ENCODE measurements around the gene DLGAP1.

DLGAP1 gene

DNA sequence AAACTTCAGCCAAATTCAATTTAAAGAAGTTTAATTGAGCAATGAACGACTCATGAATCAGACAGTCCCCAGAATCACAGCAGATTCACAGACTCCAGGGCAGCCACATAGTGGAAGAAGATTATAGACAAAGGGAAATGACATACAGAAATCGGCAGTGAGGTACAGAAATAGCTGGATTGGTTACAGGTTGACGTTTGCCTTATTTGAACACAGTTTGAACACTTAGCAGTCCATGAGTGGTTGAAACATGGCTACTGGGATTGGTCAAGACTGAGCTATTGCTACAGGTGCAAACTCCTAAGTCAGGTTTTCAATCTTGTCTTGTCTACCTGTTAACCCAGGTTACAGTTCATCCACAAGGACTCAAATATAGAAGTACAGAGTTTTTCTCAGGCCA is 169.6 kb downstream of the DLGAP1 start:
- no peak overlapping the region for H3K4me3 ChIP-seq (ENCODE audit: low read length)
- no peaks in the 10 kb centered on the region for H3K27me3 ChIP-seq (ENCODE audit: insufficient read depth, low read length)
- no peak overlapping the region for H3K9ac ChIP-seq (ENCODE audit: low read depth, low read length)
- no peaks in the 10 kb centered on the region for H3K9me3 ChIP-seq (ENCODE audit: insufficient read depth, low read depth, low read length)
- H3K36me3 ChIP-seq (ENCODE audit: insufficient read depth, low read depth, low read length), result no peaks in the 10 kb centered on the region; the same call in 1 of the 2 replicates
- H3K27ac ChIP-seq (ENCODE audit: low read length), result no peak overlapping the region
- peaks cover 10% of the 10 kb centered on the region; the same call in 1 of the 2 replicates for H3K4me1 ChIP-seq (ENCODE audit: insufficient read depth, low read length)

DNA sequence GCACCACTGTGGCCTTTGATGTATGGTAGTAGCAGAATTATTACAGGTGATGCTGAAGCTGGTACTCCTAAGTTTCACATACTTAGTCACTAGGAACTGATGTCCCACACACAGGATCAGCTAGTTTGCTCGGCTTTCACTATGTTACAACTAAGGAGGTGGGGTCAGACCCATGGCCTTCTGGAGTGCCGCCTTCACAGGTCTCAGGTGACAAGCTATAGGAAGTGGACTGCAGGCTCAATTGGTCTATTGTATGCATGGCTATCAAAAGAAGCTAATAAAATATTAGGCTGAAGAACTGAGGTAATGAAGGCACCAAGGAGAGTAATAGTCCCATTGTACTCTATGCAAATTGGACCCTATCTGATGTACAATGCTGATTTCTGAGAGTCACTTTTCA is 170.6 kb downstream of the DLGAP1 start:
- Histone ChIP-seq H3K4me1 (ENCODE audit: insufficient read depth, low read length) (peaks cover 10% of the 10 kb centered on the region; the same call in 1 of the 2 replicates), H3K36me3 (ENCODE audit: insufficient read depth, low read depth, low read length) (no peaks in the 10 kb centered on the region; the same call in 1 of the 2 replicates)

GRCh38 chr18:4283746-4284291 is 171.3 kb downstream of the DLGAP1 start:
- Histone ChIP-seq H3K27me3 (ENCODE audit: insufficient read depth, low read length) (no peaks in the 10 kb centered on the region), H3K4me1 (ENCODE audit: insufficient read depth, low read length) (peaks cover 10% of the 10 kb centered on the region; the same call in 1 of the 2 replicates), H3K9ac (ENCODE audit: low read depth, low read length) (no peak overlapping the region), H3K4me3 (ENCODE audit: low read length) (no peak overlapping the region), H3K36me3 (ENCODE audit: insufficient read depth, low read depth, low read length) (no peaks in the 10 kb centered on the region), H3K9me3 (ENCODE audit: insufficient read depth, low read depth, low read length) (no peaks in the 10 kb centered on the region), H3K27ac (ENCODE audit: low read length) (no peak overlapping the region)

More for the DNA sequence above, 170.6 kb downstream of the DLGAP1 start:
- no peak overlapping the region for H3K9ac ChIP-seq (ENCODE audit: low read depth, low read length)
- no peak overlapping the region for H3K4me3 ChIP-seq (ENCODE audit: low read length)
- no peak overlapping the region for H3K27ac ChIP-seq (ENCODE audit: low read length)
- no peaks in the 10 kb centered on the region for H3K27me3 ChIP-seq (ENCODE audit: insufficient read depth, low read length)
- H3K9me3 ChIP-seq (ENCODE audit: insufficient read depth, low read depth, low read length), result no peaks in the 10 kb centered on the region

GRCh38 chr18:4282954-4283353 is 172.2 kb downstream of the DLGAP1 start:
- no peaks in the 10 kb centered on the region for H3K27me3 ChIP-seq (ENCODE audit: insufficient read depth, low read length)
- H3K27ac ChIP-seq (ENCODE audit: low read length), result no peak overlapping the region
- H3K9me3 ChIP-seq (ENCODE audit: insufficient read depth, low read depth, low read length), result no peaks in the 10 kb centered on the region
- H3K4me3 ChIP-seq (ENCODE audit: low read length), result no peak overlapping the region
- H3K9ac ChIP-seq (ENCODE audit: low read depth, low read length), result no peak overlapping the region
- H3K36me3 ChIP-seq (ENCODE audit: insufficient read depth, low read depth, low read length), result no peaks in the 10 kb centered on the region
- peaks cover 10% of the 10 kb centered on the region; the same call in 1 of the 2 replicates for H3K4me1 ChIP-seq (ENCODE audit: insufficient read depth, low read length)

- H3K9ac ChIP-seq (ENCODE audit: low read depth, low read length), result no peak overlapping the region
- H3K4me3 ChIP-seq (ENCODE audit: low read length), result no peak overlapping the region
- H3K36me3 ChIP-seq (ENCODE audit: insufficient read depth, low read depth, low read length), result no peaks in the 10 kb centered on the region
- H3K27me3 ChIP-seq (ENCODE audit: insufficient read depth, low read length), result no peaks in the 10 kb centered on the region
- H3K27ac ChIP-seq (ENCODE audit: low read length), result no peak overlapping the region
- H3K4me1 ChIP-seq (ENCODE audit: insufficient read depth, low read length), result no peaks in the 10 kb centered on the region
- no peaks in the 10 kb centered on the region for H3K9me3 ChIP-seq (ENCODE audit: insufficient read depth, low read depth, low read length)
These were observed 178.0 kb downstream of the DLGAP1 start for GRCh38 chr18:4276953-4277585.

DNA sequence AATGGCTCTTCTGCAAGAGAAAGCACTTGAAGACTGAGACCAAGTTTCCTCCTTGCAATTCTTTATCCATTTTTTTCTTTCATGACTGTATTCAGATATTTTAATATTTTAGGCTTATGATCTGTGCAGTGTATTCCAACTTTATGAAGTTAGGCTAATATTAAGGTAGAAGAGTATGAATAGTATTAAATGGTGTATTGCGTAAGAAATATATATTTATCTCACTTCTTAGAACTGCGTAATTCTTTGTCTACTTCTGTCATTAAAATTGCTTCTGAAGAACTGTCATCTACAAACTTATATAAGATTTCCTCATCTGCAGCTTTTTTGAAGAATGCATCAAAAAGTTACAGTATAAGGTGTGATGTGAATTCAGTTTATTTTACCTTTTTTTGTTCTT is 183.2 kb downstream of the DLGAP1 start:
- no peaks in the 10 kb centered on the region for H3K36me3 ChIP-seq (ENCODE audit: insufficient read depth, low read depth, low read length)
- H3K4me3 ChIP-seq (ENCODE audit: low read length), result no peak overlapping the region

DNA sequence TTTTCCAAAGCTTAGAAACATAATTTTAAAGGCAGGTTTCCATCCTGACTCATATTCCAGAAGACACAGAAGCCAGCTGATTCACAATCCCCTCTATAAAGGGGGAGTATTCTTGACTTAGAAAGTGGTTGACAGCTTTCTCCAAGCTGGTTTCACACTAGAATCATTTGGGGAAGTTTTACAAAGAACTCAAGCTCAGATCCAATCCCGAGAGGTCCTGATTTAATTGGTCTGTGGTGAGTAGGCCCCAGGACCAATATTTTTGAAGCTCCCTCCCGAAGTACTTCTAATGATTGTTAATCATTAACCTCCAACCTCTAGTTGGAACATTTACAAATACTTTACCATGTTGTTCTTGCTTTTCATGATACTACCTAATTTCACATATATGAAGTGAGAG is 184.1 kb downstream of the DLGAP1 start:
- H3K9ac ChIP-seq (ENCODE audit: low read depth, low read length), result no peak overlapping the region
- H3K36me3 ChIP-seq (ENCODE audit: insufficient read depth, low read depth, low read length), result no peaks in the 10 kb centered on the region
- H3K4me3 ChIP-seq (ENCODE audit: low read length), result no peak overlapping the region
- H3K4me1 ChIP-seq (ENCODE audit: insufficient read depth, low read length), result no peaks in the 10 kb centered on the region
- no peaks in the 10 kb centered on the region for H3K9me3 ChIP-seq (ENCODE audit: insufficient read depth, low read depth, low read length)
- H3K27ac ChIP-seq (ENCODE audit: low read length), result no peak overlapping the region
- H3K27me3 ChIP-seq (ENCODE audit: insufficient read depth, low read length), result no peaks in the 10 kb centered on the region

More for the DNA sequence above, 183.2 kb downstream of the DLGAP1 start:
- Histone ChIP-seq H3K27ac (ENCODE audit: low read length) (no peak overlapping the region), H3K27me3 (ENCODE audit: insufficient read depth, low read length) (no peaks in the 10 kb centered on the region), H3K9me3 (ENCODE audit: insufficient read depth, low read depth, low read length) (no peaks in the 10 kb centered on the region), H3K9ac (ENCODE audit: low read depth, low read length) (no peak overlapping the region), H3K4me1 (ENCODE audit: insufficient read depth, low read length) (no peaks in the 10 kb centered on the region)

DNA sequence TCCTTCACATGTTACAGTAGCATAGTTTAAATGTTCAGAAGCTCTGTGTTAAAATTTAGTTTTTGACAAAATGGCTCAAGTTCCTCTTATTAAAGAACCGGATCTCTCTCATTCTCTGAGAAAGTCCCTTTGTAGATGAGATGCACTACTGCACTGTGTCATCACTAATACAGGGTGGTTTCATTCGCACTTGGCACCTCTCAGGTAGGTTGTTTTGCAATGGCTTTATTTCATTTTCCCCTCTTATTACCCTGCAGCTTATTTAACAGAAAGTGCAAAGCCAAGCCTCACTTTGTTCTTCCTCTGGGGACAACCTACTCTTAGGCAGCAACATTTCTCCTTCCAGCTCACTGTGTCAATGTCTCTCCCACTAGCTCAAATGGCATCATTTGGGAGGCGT is 185.1 kb downstream of the DLGAP1 start:
- H3K4me3 ChIP-seq (ENCODE audit: low read length), result no peak overlapping the region
- H3K27me3 ChIP-seq (ENCODE audit: insufficient read depth, low read length), result no peaks in the 10 kb centered on the region
- H3K27ac ChIP-seq (ENCODE audit: low read length), result no peak overlapping the region
- no peak overlapping the region for H3K9ac ChIP-seq (ENCODE audit: low read depth, low read length)
- no peaks in the 10 kb centered on the region for H3K4me1 ChIP-seq (ENCODE audit: insufficient read depth, low read length)
- no peaks in the 10 kb centered on the region for H3K36me3 ChIP-seq (ENCODE audit: insufficient read depth, low read depth, low read length)
- H3K9me3 ChIP-seq (ENCODE audit: insufficient read depth, low read depth, low read length), result no peaks in the 10 kb centered on the region

GRCh38 chr18:4267641-4268040 is 187.5 kb downstream of the DLGAP1 start:
- no peaks in the 10 kb centered on the region for H3K4me1 ChIP-seq (ENCODE audit: insufficient read depth, low read length)
- H3K27ac ChIP-seq (ENCODE audit: low read length), result no peak overlapping the region
- no peak overlapping the region for H3K9ac ChIP-seq (ENCODE audit: low read depth, low read length)
- no peak overlapping the region for H3K4me3 ChIP-seq (ENCODE audit: low read length)
- H3K36me3 ChIP-seq (ENCODE audit: insufficient read depth, low read depth, low read length), result no peaks in the 10 kb centered on the region
- H3K9me3 ChIP-seq (ENCODE audit: insufficient read depth, low read depth, low read length), result no peaks in the 10 kb centered on the region
- no peaks in the 10 kb centered on the region for H3K27me3 ChIP-seq (ENCODE audit: insufficient read depth, low read length)

DNA sequence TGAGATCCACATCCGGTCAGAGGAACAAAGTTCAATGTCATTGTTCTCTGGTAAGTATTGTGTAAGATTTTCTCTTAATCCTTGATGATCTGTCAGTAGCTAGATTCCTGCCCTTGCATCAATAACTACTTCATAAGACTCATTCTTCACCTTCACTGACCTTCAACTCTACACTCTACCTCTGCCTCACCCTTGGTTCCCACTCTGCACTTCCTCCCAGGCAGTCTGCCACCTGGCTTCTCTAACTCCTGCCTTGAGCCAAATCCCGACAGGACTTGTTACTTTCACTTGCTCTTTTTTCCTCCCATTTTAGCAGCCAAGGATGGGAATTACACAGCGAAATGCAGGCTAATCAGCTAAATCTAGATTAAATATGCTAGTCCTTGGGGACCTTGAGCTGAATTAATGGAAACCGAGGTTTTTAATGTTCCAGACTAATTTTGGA is 190.7 kb downstream of the DLGAP1 start:
- no peak overlapping the region for H3K9ac ChIP-seq (ENCODE audit: low read depth, low read length)
- no peaks in the 10 kb centered on the region for H3K36me3 ChIP-seq (ENCODE audit: insufficient read depth, low read depth, low read length)
- no peak overlapping the region for H3K4me3 ChIP-seq (ENCODE audit: low read length)
- H3K9me3 ChIP-seq (ENCODE audit: insufficient read depth, low read depth, low read length), result no peaks in the 10 kb centered on the region
- no peak overlapping the region for H3K27ac ChIP-seq (ENCODE audit: low read length)
- H3K4me1 ChIP-seq (ENCODE audit: insufficient read depth, low read length), result peaks cover under 1% of the 10 kb centered on the region; the same call in 1 of the 2 replicates
- no peaks in the 10 kb centered on the region for H3K27me3 ChIP-seq (ENCODE audit: insufficient read depth, low read length)

DNA sequence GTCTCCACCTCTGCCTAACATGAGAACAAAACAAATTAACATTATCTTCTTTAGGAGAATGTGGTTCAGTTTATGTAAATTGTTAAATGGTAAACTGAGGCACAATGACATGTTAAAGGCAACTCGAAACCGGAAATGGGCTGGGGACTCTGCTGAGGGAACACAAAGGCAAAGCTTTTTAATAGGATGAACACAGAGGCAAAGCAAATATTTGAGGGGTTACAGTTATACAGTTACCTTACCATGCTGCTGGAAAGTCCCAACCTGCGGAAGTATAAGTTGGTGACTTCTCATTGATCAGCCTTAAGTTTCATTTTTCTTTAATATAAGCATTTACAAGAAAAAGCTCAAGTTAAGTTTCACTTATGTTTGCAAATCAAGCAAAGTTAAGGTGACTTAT is 195.0 kb downstream of the DLGAP1 start:
- Histone ChIP-seq H3K4me1 (ENCODE audit: insufficient read depth, low read length) (peaks cover 11% of the 10 kb centered on the region; the same call in 1 of the 2 replicates), H3K9me3 (ENCODE audit: insufficient read depth, low read depth, low read length) (no peaks in the 10 kb centered on the region), H3K4me3 (ENCODE audit: low read length) (no peak overlapping the region), H3K27ac (ENCODE audit: low read length) (no peak overlapping the region), H3K9ac (ENCODE audit: low read depth, low read length) (no peak overlapping the region), H3K27me3 (ENCODE audit: insufficient read depth, low read length) (no peaks in the 10 kb centered on the region), H3K36me3 (ENCODE audit: insufficient read depth, low read depth, low read length) (no peaks in the 10 kb centered on the region)

DNA sequence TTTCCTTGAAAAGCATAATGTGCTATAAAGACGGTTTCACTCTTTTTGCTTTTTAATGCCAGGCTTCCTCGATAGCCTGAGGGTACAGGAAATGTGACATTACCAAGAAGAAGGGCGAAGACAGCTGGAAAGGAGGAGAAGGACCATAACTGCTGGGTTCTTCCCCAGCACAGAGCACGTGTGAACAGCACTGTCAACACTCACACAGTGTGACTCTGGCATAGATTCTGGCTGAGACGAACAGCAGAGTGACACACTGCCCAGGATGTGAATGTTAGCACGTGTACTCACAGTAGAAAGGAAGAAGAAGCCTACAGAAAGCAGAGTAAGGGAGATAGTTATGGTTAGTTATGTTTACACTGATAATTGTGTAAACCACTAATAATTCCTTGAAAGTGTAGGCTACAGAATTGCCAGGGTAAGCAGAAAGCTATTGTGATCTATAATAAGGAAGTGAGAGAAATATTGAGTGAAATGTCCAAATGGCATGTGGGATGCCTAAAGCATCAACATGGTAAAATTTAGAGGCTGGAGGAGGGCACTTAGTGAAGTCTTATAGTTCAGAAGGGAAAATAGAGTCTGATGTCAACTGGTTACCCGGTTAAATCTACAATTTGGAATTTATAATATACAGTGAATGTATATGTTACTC is 198.2 kb downstream of the DLGAP1 start:
- H3K4me1 ChIP-seq (ENCODE audit: insufficient read depth, low read length), result peaks cover 20% of the 10 kb centered on the region; the same call in 1 of the 2 replicates
- H3K4me3 ChIP-seq (ENCODE audit: low read length), result no peak overlapping the region
- no peaks in the 10 kb centered on the region for H3K27me3 ChIP-seq (ENCODE audit: insufficient read depth, low read length)
- H3K9me3 ChIP-seq (ENCODE audit: insufficient read depth, low read depth, low read length), result no peaks in the 10 kb centered on the region
- H3K36me3 ChIP-seq (ENCODE audit: insufficient read depth, low read depth, low read length), result no peaks in the 10 kb centered on the region
- no peak overlapping the region for H3K9ac ChIP-seq (ENCODE audit: low read depth, low read length)
- H3K27ac ChIP-seq (ENCODE audit: low read length), result no peak overlapping the region
